DOHH2 (cell line): Measurements from ENCODE around the gene UNC93B1.

Experiments
- H3F3A ChIP-seq: fragments of 200-600 bp; sonication (generic), shearing (Covaris generic); 2 replicates; pipeline ENCODE4 v1.6.0; 2016; ENCODE audit warnings: antibody characterized with exemption, mild to moderate bottlenecking; ENCODE audit not compliant: control insufficient read depth, insufficient read depth
- H3K27ac ChIP-seq: fragments of 200-600 bp; sonication (generic); 2 replicates; pipeline ENCODE4 v1.5.1; 2014; ENCODE audit warnings: low read depth, mild to moderate bottlenecking, low read length, moderate library complexity
- H3K27me3 ChIP-seq: fragments of 200-600 bp; sonication (generic); 2 replicates; pipeline ENCODE4 v1.6.1; 2014; ENCODE audit warnings: mild to moderate bottlenecking, low read length, mixed read lengths; ENCODE audit not compliant: control insufficient read depth
- H3K36me3 ChIP-seq: fragments of 200-600 bp; sonication (generic); 2 replicates; pipeline ENCODE4 v1.6.1; 2014; ENCODE audit warnings: mild to moderate bottlenecking, low read length, moderate library complexity, mixed read lengths; ENCODE audit not compliant: control insufficient read depth
- H3K4me1 ChIP-seq: fragments of 200-600 bp; sonication (generic); 2 replicates; pipeline ENCODE4 v1.6.1; 2014; ENCODE audit warnings: mild to moderate bottlenecking, low read length, mixed read lengths; ENCODE audit not compliant: control insufficient read depth
- H3K4me2 ChIP-seq: fragments of 200-600 bp; sonication (generic); 2 replicates; pipeline ENCODE4 v1.6.0; 2014; ENCODE audit warnings: mild to moderate bottlenecking, low read length, moderate library complexity
- H3K4me3 ChIP-seq: fragments of 200-600 bp; sonication (generic); 2 replicates; pipeline ENCODE4 v1.5.1; 2014; ENCODE audit warnings: mild to moderate bottlenecking, low read length, mixed read lengths
- H3K79me2 ChIP-seq: fragments of 200-600 bp; sonication (generic); 2 replicates; pipeline ENCODE4 v1.6.1; 2014; ENCODE audit warnings: mild to moderate bottlenecking, low read length, mixed read lengths; ENCODE audit not compliant: control insufficient read depth
- H3K9me2 ChIP-seq: fragments of 200-600 bp; sonication (generic); replicated peaks from 2 replicates; pipeline ENCODE4 v1.6.1; 2014; ENCODE audit warnings: mild to moderate bottlenecking, low read length, mixed read lengths; ENCODE audit not compliant: control insufficient read depth
- H3K9me3 ChIP-seq: fragments of 200-600 bp; sonication (generic); 2 replicates; pipeline ENCODE4 v1.6.1; 2014; ENCODE audit warnings: antibody characterized with exemption, low read length, mixed read lengths; ENCODE audit not compliant: control insufficient read depth, insufficient read depth
- H4K20me1 ChIP-seq: fragments of 200-600 bp; sonication (generic); 2 replicates; pipeline ENCODE4 v1.6.0; 2014; ENCODE audit warnings: low read depth, mild to moderate bottlenecking, antibody characterized with exemption, low read length, moderate library complexity; ENCODE audit not compliant: control insufficient read depth, insufficient read depth
- EZH2phosphoT487 ChIP-seq: fragments of 200-600 bp; sonication (generic); IDR thresholded peaks from 2 replicates; pipeline ENCODE4 v1.6.1; 2017; ENCODE audit warnings: borderline replicate concordance, mild to moderate bottlenecking, antibody characterized with exemption, low read length, moderate library complexity, mixed read lengths
- TF ChIP-seq, protein P1 (sequence below): fragments of 200-600 bp; sonication (generic); IDR thresholded peaks from one replicate; pipeline ENCODE4 v1.5.1; 2014; ENCODE audit warnings: antibody characterized with exemption, mild to moderate bottlenecking, low read depth, low read length; ENCODE audit not compliant: poor library complexity, severe bottlenecking

The UNC93B1 gene

DNA sequence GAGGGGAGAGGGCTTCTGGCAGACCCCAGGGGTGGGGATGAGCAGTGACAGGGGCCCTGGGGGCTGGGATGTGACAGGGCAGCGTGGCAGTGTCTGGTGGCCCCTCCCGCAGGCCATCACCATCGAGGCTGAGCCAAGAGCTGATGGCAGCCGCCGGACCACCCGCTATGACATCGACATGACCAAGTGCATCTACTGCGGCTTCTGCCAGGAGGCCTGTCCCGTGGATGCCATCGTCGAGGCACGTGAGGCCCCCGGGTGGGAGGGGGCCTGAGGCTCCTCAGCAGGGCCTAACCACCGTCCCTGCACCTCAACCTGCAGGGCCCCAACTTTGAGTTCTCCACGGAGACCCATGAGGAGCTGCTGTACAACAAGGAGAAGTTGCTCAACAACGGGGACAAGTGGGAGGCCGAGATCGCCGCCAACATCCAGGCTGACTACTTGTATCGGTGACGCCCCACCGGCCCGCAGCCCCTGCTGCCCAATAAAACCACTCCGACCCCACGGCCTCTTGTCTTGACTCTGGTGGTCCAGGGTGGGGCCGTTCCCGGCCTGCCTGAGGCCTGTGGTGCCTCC lies 32.3 kb upstream of the UNC93B1 start:
- H3K4me3 ChIP-seq: no peak overlapping the region
- no peaks in the 10 kb centered on the region for H4K20me1 ChIP-seq
- no peaks in the 10 kb centered on the region for H3K9me3 ChIP-seq
- H3K27ac ChIP-seq: no peak overlapping the region
- peaks cover 32% of the 10 kb centered on the region for H3K36me3 ChIP-seq
- no peaks in the 10 kb centered on the region for H3K27me3 ChIP-seq
- H3K79me2 ChIP-seq: peaks cover 36% of the 10 kb centered on the region
- H3K4me2 ChIP-seq: no peak overlapping the region
- H3F3A ChIP-seq: peaks cover 8% of the 10 kb centered on the region
- peaks cover 40% of the 10 kb centered on the region for H3K4me1 ChIP-seq
- TF ChIP-seq EZH2phosphoT487: no peak
- TF ChIP-seq, protein P1, sequence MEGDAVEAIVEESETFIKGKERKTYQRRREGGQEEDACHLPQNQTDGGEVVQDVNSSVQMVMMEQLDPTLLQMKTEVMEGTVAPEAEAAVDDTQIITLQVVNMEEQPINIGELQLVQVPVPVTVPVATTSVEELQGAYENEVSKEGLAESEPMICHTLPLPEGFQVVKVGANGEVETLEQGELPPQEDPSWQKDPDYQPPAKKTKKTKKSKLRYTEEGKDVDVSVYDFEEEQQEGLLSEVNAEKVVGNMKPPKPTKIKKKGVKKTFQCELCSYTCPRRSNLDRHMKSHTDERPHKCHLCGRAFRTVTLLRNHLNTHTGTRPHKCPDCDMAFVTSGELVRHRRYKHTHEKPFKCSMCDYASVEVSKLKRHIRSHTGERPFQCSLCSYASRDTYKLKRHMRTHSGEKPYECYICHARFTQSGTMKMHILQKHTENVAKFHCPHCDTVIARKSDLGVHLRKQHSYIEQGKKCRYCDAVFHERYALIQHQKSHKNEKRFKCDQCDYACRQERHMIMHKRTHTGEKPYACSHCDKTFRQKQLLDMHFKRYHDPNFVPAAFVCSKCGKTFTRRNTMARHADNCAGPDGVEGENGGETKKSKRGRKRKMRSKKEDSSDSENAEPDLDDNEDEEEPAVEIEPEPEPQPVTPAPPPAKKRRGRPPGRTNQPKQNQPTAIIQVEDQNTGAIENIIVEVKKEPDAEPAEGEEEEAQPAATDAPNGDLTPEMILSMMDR: no peak
- H3K9me2 ChIP-seq: no peaks in the 10 kb centered on the region

DNA sequence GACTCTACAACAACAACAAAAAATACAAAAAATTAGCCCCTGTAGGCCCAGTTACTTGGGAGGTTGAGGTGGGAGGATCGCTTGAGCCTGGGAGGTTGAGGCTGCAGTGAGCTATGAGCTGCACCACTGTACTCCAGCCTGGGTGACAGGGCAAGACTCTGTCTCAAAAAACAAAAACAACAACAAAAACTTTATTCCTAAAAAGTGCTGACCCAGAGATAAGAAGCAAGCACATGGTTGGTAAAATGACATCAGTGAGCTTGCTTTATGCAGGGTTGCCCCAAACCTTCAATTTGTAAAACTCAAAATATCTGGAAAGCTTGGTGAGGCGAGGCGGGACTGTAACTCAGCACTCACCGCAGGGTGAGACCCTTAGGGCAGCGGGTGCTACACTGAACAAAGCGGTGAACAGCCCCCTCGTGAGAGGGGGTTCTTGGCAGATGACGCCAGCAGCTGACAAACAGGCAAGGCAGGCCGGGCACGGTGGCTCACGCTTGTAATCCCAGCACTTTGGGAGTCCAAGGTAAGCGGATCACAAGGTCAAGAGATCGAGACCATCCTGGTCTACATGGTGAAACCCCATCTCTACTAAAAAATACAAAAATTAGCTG lies 31.5 kb upstream of the UNC93B1 start:
- Histone ChIP-seq H3F3A (peaks cover 4% of the 10 kb centered on the region; the same call in 1 of the 2 replicates), H3K27me3 (no peaks in the 10 kb centered on the region), H3K36me3 (peaks cover 27% of the 10 kb centered on the region), H4K20me1 (no peaks in the 10 kb centered on the region), H3K9me2 (no peaks in the 10 kb centered on the region), H3K4me2 (no peak overlapping the region), H3K79me2 (peaks cover 44% of the 10 kb centered on the region), H3K4me3 (no peak overlapping the region), H3K27ac (no peak overlapping the region), H3K4me1 (peaks cover 33% of the 10 kb centered on the region), H3K9me3 (no peaks in the 10 kb centered on the region)
- TF ChIP-seq, protein P1: no peak
- no peak for TF ChIP-seq EZH2phosphoT487

DNA sequence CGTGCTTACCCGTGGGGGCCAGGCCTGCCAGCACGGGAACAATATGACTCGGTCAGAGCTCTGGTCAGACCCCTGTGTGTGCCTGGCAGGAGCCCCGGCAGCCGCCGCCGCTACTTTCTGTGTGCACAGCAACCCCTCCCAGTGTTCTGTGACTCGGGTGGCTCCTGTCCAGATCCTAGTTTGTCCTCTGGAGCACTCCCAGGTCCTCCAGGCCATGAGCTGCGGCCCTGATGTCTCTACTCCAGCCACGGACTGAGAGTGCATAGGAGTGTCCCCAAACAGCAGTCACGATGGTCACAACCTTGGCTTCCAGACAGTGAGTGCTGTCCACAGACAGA lies 29.8 kb upstream of the UNC93B1 start:
- Histone ChIP-seq H3K4me1 (peaks cover 31% of the 10 kb centered on the region), H3K27me3 (no peaks in the 10 kb centered on the region), H3K36me3 (peaks cover 27% of the 10 kb centered on the region), H3K4me2 (no peak overlapping the region), H3K9me2 (no peaks in the 10 kb centered on the region), H3K79me2 (peaks cover 38% of the 10 kb centered on the region), H3K4me3 (no peak overlapping the region), H3F3A (peaks cover 4% of the 10 kb centered on the region; the same call in 1 of the 2 replicates), H4K20me1 (no peaks in the 10 kb centered on the region), H3K9me3 (no peaks in the 10 kb centered on the region), H3K27ac (no peak overlapping the region)
- no peak for TF ChIP-seq EZH2phosphoT487
- TF ChIP-seq, protein P1: no peak
